ENCODE results near the gene CDH19. TPM values are rescaled to one million over a fixed set of nuclear protein-coding genes. Genes with fewer than 3 reads are reported as not detected.

Gene CDH19
- total and polyA plus RNA-seq, 2 of the 4 experiments (the other 2 are of a cell fraction): not detected

GRCh38 chr18:66571845-66572244, 32.0 kb downstream of the CDH19 start:
- Histone ChIP-seq H2AK9ac (replicated peaks; ENCODE audit: low read depth, low read length, poor library complexity) (no peak overlapping the region), H3K4me2 (ENCODE audit: low read depth, low read length) (no peak overlapping the region), H3K9ac (ENCODE audit: low read depth, low read length) (no peak overlapping the region), H4K20me1 (ENCODE audit: insufficient read depth, low read length) (no peaks in the 10 kb centered on the region), H3K27me3 (ENCODE audit: control insufficient read depth, insufficient read depth, low read length) (no peaks in the 10 kb centered on the region), H4K5ac (ENCODE audit: low read depth, low read length) (no peak overlapping the region), H4K8ac (ENCODE audit: low read depth in 2 of 2, low read length in 2 of 2) (no peak overlapping the region), H3K79me1 (ENCODE audit: low read depth in 1 of 2, low read length in 2 of 2) (no peaks in the 10 kb centered on the region), H2BK120ac (ENCODE audit: low read depth, low read length) (no peak overlapping the region), H3K4me1 (ENCODE audit: control insufficient read depth, insufficient read depth, low read length) (no peaks in the 10 kb centered on the region), H2AFZ (replicated peaks; ENCODE audit: low read length, poor library complexity) (no peak overlapping the region), H3K14ac (replicated peaks; ENCODE audit: low read depth, low read length) (no peak overlapping the region), H3K4ac (ENCODE audit: low read depth, low read length) (no peak overlapping the region), H3K56ac (ENCODE audit: extremely low read depth, insufficient read depth, low read length) (no peak overlapping the region), H3K27ac (ENCODE audit: insufficient read depth, low read length) (no peak overlapping the region), H2BK5ac (ENCODE audit: low read depth, low read length, poor library complexity, severe bottlenecking) (no peak overlapping the region), H2BK15ac (ENCODE audit: low read depth, low read length) (no peak overlapping the region), H3K9me3 (ENCODE audit: control insufficient read depth, insufficient read depth, low read length) (peaks cover 4% of the 10 kb centered on the region; the same call in 1 of the 2 replicates), H3K18ac (ENCODE audit: low read depth, low read length) (no peak overlapping the region), H2AK5ac (ENCODE audit: low read depth, low read length) (no peak overlapping the region), H3K36me3 (ENCODE audit: control insufficient read depth, insufficient read depth, low read length) (no peaks in the 10 kb centered on the region), H3K23ac (ENCODE audit: low read depth, low read length) (no peak overlapping the region), H4K91ac (ENCODE audit: insufficient read depth, low read depth, low read length) (no peak overlapping the region), H3K9me1 (ENCODE audit: insufficient read depth, low read length) (no peaks in the 10 kb centered on the region), H2BK20ac (ENCODE audit: low read depth, low read length) (no peak overlapping the region), H3K4me3 (ENCODE audit: insufficient read depth, low read depth, low read length) (no peak overlapping the region)
- ChIA-PET POLR2A (ENCODE audit: unreplicated experiment) (no interaction called here), CTCF (no interaction called here)
- DNase-seq (no peak), ATAC-seq (ENCODE audit: low read depth) (no peak)
- no peak for TF ChIP-seq CHD1 (IDR thresholded peaks at IDR 0.05; ENCODE audit: low read depth, low read length)
- TF ChIP-seq CEBPB (IDR thresholded peaks at IDR 0.05; ENCODE audit: low read depth, low read length): no peak
- no peak for TF ChIP-seq MAFK (IDR thresholded peaks at IDR 0.05; ENCODE audit: low read depth, low read length)
- TF ChIP-seq NFE2L2 (IDR thresholded peaks at IDR 0.05; ENCODE audit: low read depth, low read length): no peak
- TF ChIP-seq RFX5 (IDR thresholded peaks at IDR 0.05; ENCODE audit: low read depth, low read length): no peak
- no peak for TF ChIP-seq POLR2A (IDR thresholded peaks at IDR 0.05; ENCODE audit: low read depth, low read length)
- no peak for TF ChIP-seq RCOR1 (IDR thresholded peaks at IDR 0.05; ENCODE audit: insufficient replicate concordance, low read length)
- no peak for TF ChIP-seq MXI1 (IDR thresholded peaks at IDR 0.05; ENCODE audit: borderline replicate concordance, low read depth, low read length)
- no peak for TF ChIP-seq BHLHE40 (IDR thresholded peaks at IDR 0.05; ENCODE audit: low read depth, low read length)
- TF ChIP-seq MAZ (IDR thresholded peaks at IDR 0.05; ENCODE audit: borderline replicate concordance, low read depth, low read length): no peak
- 44% methylated on average over 2 of the region's 6 CpGs; no CpG with 5 or more reads in 1 of the 2 experiments for WGBS, 2 experiments (ENCODE audit: extremely low coverage in 2 of 2, insufficient read length in 1 of 2)
- in situ Hi-C loops (cut with MboI; ENCODE audit: low sequenced_read_pairs): no loop called here
- intact Hi-C loops (cut with micrococcal nuclease): no loop called here
- dilution Hi-C loops (cut with HindIII; ENCODE audit: low sequenced_read_pairs, unreplicated experiment): no loop called here
- no TSS peak for BruUV-seq (replicated peaks)

All from IMR-90 (cell line).